ENCODE results near the gene RRP8. TPM values are rescaled to one million over a fixed set of nuclear protein-coding genes. Genes with fewer than 3 reads are reported as not detected.

Gene RRP8
- total RNA-seq, 1 experiment from 2014 or later: 16.0 TPM

GRCh38 chr11:6634534-6634933 lies 31.1 kb upstream of the RRP8 start:
- Mint-ChIP-seq H3K27ac (no peak overlapping the region), H3K27me3 (ENCODE audit: low read depth) (peaks cover 34% of the 10 kb centered on the region), H3K9me3 (no peaks in the 10 kb centered on the region), H3K4me1 (peaks cover 3% of the 10 kb centered on the region in 2 experiments; a peak in 2 of 4 replicates), H3K36me3 (ENCODE audit: insufficient read depth in 1 of 3, low read depth in 3 of 3) (peaks cover 0 to 13% (median 8%) of the 10 kb centered on the region in 3 experiments; a peak in 6 of 7 replicates), H3K4me3 (no peak overlapping the region)
- H4K8ac ChIP-seq (replicated peaks; ENCODE audit: insufficient read length, low read depth, low read length): no peak overlapping the region
- DNase-seq: no peak
- H2AK5ac ChIP-seq (ENCODE audit: insufficient read length, low read length): no peak overlapping the region
- no peaks in the 10 kb centered on the region for H3K9me3 ChIP-seq (ENCODE audit: control insufficient read depth, low read depth, low read length)
- no peaks in the 10 kb centered on the region for H4K20me1 ChIP-seq (ENCODE audit: control insufficient read depth, insufficient read depth, insufficient read length)
- no peak overlapping the region for H2BK5ac ChIP-seq (ENCODE audit: insufficient read length, low read length)
- no peak overlapping the region for H3K18ac ChIP-seq (ENCODE audit: insufficient read length, low read depth, low read length)
- H3K9ac ChIP-seq (ENCODE audit: extremely low read depth, insufficient read length, low read length): no peak overlapping the region
- no peaks in the 10 kb centered on the region for H3K4me1 ChIP-seq (ENCODE audit: insufficient read depth, low read length)
- no peak overlapping the region for H2BK12ac ChIP-seq (ENCODE audit: insufficient read length, low read depth, low read length)
- no peak overlapping the region for H4K91ac ChIP-seq (ENCODE audit: insufficient read length, low read depth, low read length)
- no peak overlapping the region for H3K4me2 ChIP-seq (ENCODE audit: insufficient read depth, insufficient read length, low read length)
- H2BK120ac ChIP-seq (ENCODE audit: low read depth, low read length, poor library complexity, severe bottlenecking): no peak overlapping the region
- H3K14ac ChIP-seq (ENCODE audit: insufficient read depth, low read length): no peak overlapping the region
- H3K79me2 ChIP-seq (ENCODE audit: insufficient read depth, low read length): no peaks in the 10 kb centered on the region
- no peak for TF ChIP-seq CTCF (conservative IDR thresholded peaks at IDR 0.05)
- no peak overlapping the region for H4K5ac ChIP-seq (ENCODE audit: insufficient read length, low read depth, low read length)
- no peak overlapping the region for H3K4ac ChIP-seq (ENCODE audit: low read depth, low read length)
- no peak overlapping the region for H3T11ph ChIP-seq (ENCODE audit: low read length)
- WGBS (ENCODE audit: extremely low coverage, insufficient read length, low lambda C conversion rate): no CpG with 5 or more reads among the region's 1 CpG
- peaks cover 9% of the 10 kb centered on the region for H3K23me2 ChIP-seq (ENCODE audit: insufficient read length, low read depth, low read length, poor library complexity, severe bottlenecking)
- H3K56ac ChIP-seq (ENCODE audit: insufficient read length, low read depth, low read length): no peak overlapping the region
- no peak overlapping the region for H2BK15ac ChIP-seq (ENCODE audit: low read depth, low read length)
- H3K27me3 ChIP-seq (ENCODE audit: insufficient read depth, low read length): peaks cover 13% of the 10 kb centered on the region; the same call in 1 of the 2 replicates
- no peak overlapping the region for H2BK20ac ChIP-seq (ENCODE audit: low read depth, low read length, poor library complexity, severe bottlenecking)
- H3K79me1 ChIP-seq (ENCODE audit: insufficient read depth, low read depth, low read length, poor library complexity, severe bottlenecking): no peaks in the 10 kb centered on the region
- H3K27ac ChIP-seq (ENCODE audit: insufficient read length, low read depth, low read length): no peak overlapping the region
- no peak overlapping the region for H3K23ac ChIP-seq (ENCODE audit: insufficient read length, low read depth, low read length)
- no peak overlapping the region for H2AFZ ChIP-seq (ENCODE audit: low read length)
